Endothelial cell (in vitro differentiated cells): Measurements from ENCODE around the gene FUOM. TPM values are rescaled to one million over a fixed set of nuclear protein-coding genes. Genes with fewer than 3 reads are reported as not detected.
A peak's percentile ranks its signal among the peaks of the same experiment; 100 is the strongest.

Experiments
- DNase-seq: peaks from one replicate; pipeline ENCODE4 v3.0.0; 2021; ENCODE audit warnings: low spot score
- H3K27ac Mint-ChIP-seq: one replicate; pipeline ENCODE4 v1.8.0; 2021; ENCODE audit warnings: mixed read lengths, inconsistent platforms; ENCODE audit not compliant: unreplicated experiment
- H3K27me3 Mint-ChIP-seq: one replicate; pipeline ENCODE4 v1.8.0; 2021; ENCODE audit warnings: mild to moderate bottlenecking, moderate library complexity, mixed read lengths, inconsistent platforms; ENCODE audit not compliant: unreplicated experiment
- H3K36me3 Mint-ChIP-seq: one replicate; pipeline ENCODE4 v1.8.0; 2021; ENCODE audit warnings: mild to moderate bottlenecking, low read depth, mixed read lengths, inconsistent platforms; ENCODE audit not compliant: unreplicated experiment
- H3K4me1 Mint-ChIP-seq: one replicate; pipeline ENCODE4 v1.8.0; 2021; ENCODE audit warnings: mild to moderate bottlenecking, mixed read lengths, inconsistent platforms; ENCODE audit not compliant: unreplicated experiment
- H3K4me3 Mint-ChIP-seq: one replicate; pipeline ENCODE4 v1.8.0; 2021; ENCODE audit warnings: mild to moderate bottlenecking, mixed read lengths, inconsistent platforms; ENCODE audit not compliant: unreplicated experiment
- H3K9me3 Mint-ChIP-seq: one replicate; pipeline ENCODE4 v1.8.0; 2021; ENCODE audit warnings: mixed read lengths, inconsistent platforms; ENCODE audit not compliant: unreplicated experiment
- CTCF ChIP-seq: fragments of 200-600 bp; sonication (generic); IDR thresholded peaks from one replicate; pipeline ENCODE4 v1.5.0; 2021; ENCODE audit warnings: antibody characterized with exemption; ENCODE audit not compliant: unreplicated experiment
- total RNA-seq: library from RNA; stranded (reverse); fragmentation: NEBNext Ultra II Directional; extraction: Animal tissue kit (Norgen Biotek cat#: 25700); gene quantifications from one replicate; pipeline ENCODE4 v1.2.1, GENCODE V29; 2021; ENCODE audit not compliant: unreplicated experiment

Gene FUOM
- total RNA-seq, 1 donor from 2014 or later: 8.9 TPM

GRCh38 chr10:133354672-133355240 lies 3.1 kb downstream of the FUOM start:
- no peaks in the 10 kb centered on the region for H3K36me3 Mint-ChIP-seq
- H3K4me1 Mint-ChIP-seq: no peaks in the 10 kb centered on the region
- H3K4me3 Mint-ChIP-seq: no peak overlapping the region
- no peaks in the 10 kb centered on the region for H3K9me3 Mint-ChIP-seq
- DNase-seq: no peak
- H3K27me3 Mint-ChIP-seq: peaks cover 7% of the 10 kb centered on the region
- H3K27ac Mint-ChIP-seq: no peak overlapping the region
- TF ChIP-seq CTCF: no peak

GRCh38 chr10:133353988-133354605 lies 3.7 kb downstream of the FUOM start:
- Mint-ChIP-seq H3K9me3 (no peaks in the 10 kb centered on the region), H3K27ac (peak overlapping the region; percentile 52), H3K27me3 (peaks cover 7% of the 10 kb centered on the region), H3K4me3 (no peak overlapping the region), H3K36me3 (no peaks in the 10 kb centered on the region), H3K4me1 (no peaks in the 10 kb centered on the region)
- no peak for TF ChIP-seq CTCF
- DNase-seq: no peak

GRCh38 chr10:133353202-133353959 lies 4.4 kb downstream of the FUOM start:
- H3K4me1 Mint-ChIP-seq: no peaks in the 10 kb centered on the region
- H3K4me3 Mint-ChIP-seq: no peak overlapping the region
- H3K27me3 Mint-ChIP-seq: peaks cover 7% of the 10 kb centered on the region
- H3K27ac Mint-ChIP-seq: no peak overlapping the region
- DNase-seq: no peak
- H3K36me3 Mint-ChIP-seq: no peaks in the 10 kb centered on the region
- TF ChIP-seq CTCF: no peak
- H3K9me3 Mint-ChIP-seq: no peaks in the 10 kb centered on the region

- H3K4me1 Mint-ChIP-seq: no peaks in the 10 kb centered on the region
- no peak for DNase-seq
- H3K27ac Mint-ChIP-seq: no peak overlapping the region
- H3K27me3 Mint-ChIP-seq: peaks cover 7% of the 10 kb centered on the region
- no peak overlapping the region for H3K4me3 Mint-ChIP-seq
- H3K36me3 Mint-ChIP-seq: no peaks in the 10 kb centered on the region
- H3K9me3 Mint-ChIP-seq: no peaks in the 10 kb centered on the region
- no peak for TF ChIP-seq CTCF
Measured at GRCh38 chr10:133351408-133352318, 6.2 kb downstream of the FUOM start.
